K562 (cell line): ENCODE measurements around the gene PEX11B. TPM values are rescaled to one million over a fixed set of nuclear protein-coding genes. Genes with fewer than 3 reads are reported as not detected.

Source experiments
- BCL6 ChIP-seq: fragments of 250-450 bp; sonication (Bioruptor Pico); IDR thresholded peaks from 2 replicates; pipeline ENCODE4 v1.4.0; 2020
- ETS2 ChIP-seq: IDR thresholded peaks from 2 replicates; pipeline ENCODE4 v1.6.1; 2016; ENCODE audit warnings: borderline replicate concordance, missing genetic modification characterization, mild to moderate bottlenecking, moderate library complexity, missing compliant biosample characterization; ENCODE audit not compliant: poor library complexity, severe bottlenecking
- ETV1 ChIP-seq: fragments of 450-650 bp; conservative IDR thresholded peaks from 2 replicates; pipeline ENCODE4 v1.6.1; 2016; ENCODE audit warnings: missing genetic modification characterization, control low read depth, low read depth, missing compliant biosample characterization
- FOS ChIP-seq: IDR thresholded peaks from 3 replicates; pipeline ENCODE4 v1.6.1; 2011; ENCODE audit not compliant: insufficient read length; ENCODE audit errors: extremely low read depth
- JUND ChIP-seq, 2 experiments: IDR thresholded peaks; 2 replicates in 1 of 2; 3 replicates in 1 of 2; pipeline ENCODE4 v1.6.1; 2011; ENCODE audit warnings: borderline replicate concordance in 2 of 2, low read depth in 2 of 2, low read length in 2 of 2, improper control_type of control experiment in 1 of 2, missing biosample characterization in 1 of 2, missing genetic modification characterization in 1 of 2, missing genetic modification reagents in 1 of 2
- KLF16 ChIP-seq: IDR thresholded peaks from 2 replicates; pipeline ENCODE4 v1.6.1; 2016; ENCODE audit warnings: antibody characterized with exemption
- LARP7 ChIP-seq: fragments of 450-650 bp; IDR thresholded peaks from 2 replicates; pipeline ENCODE4 v1.6.1; 2016
- LCOR ChIP-seq: sonication (generic); formaldehyde crosslinking; IDR thresholded peaks from 2 replicates; pipeline ENCODE4 v1.8.0; 2022; ENCODE audit warnings: mild to moderate bottlenecking, missing genetic modification reagents
- OTX1 ChIP-seq: fragments of 450-650 bp; formaldehyde crosslinking; IDR thresholded peaks from 2 replicates; pipeline ENCODE4 v1.4.0; 2022; ENCODE audit warnings: mild to moderate bottlenecking
- POLR2H ChIP-seq: IDR thresholded peaks from 2 replicates; pipeline ENCODE4 v1.6.1; 2016; ENCODE audit warnings: missing genetic modification characterization, low read depth, mild to moderate bottlenecking, control low read depth, missing compliant biosample characterization, moderate library complexity
- SAFB2 ChIP-seq: fragments of 200-400 bp; formaldehyde crosslinking; IDR thresholded peaks from 2 replicates; pipeline ENCODE4 v1.6.1; 2018; ENCODE audit warnings: borderline replicate concordance, low read length, low read depth, moderate library complexity; ENCODE audit not compliant: severe bottlenecking
- SMAD1 ChIP-seq: fragments of 150-350 bp; IDR thresholded peaks from 2 replicates; pipeline ENCODE4 v1.6.1; 2014; ENCODE audit warnings: low read length, low read depth; ENCODE audit not compliant: partially characterized antibody
- ZNF134 ChIP-seq: fragments of 250-450 bp; sonication (Bioruptor Pico); conservative IDR thresholded peaks from 2 replicates; pipeline ENCODE4 v1.4.0; 2020
- polyA plus RNA-seq, 8 experiments: library from polyadenylated mRNA; depleted of rRNA in 4 of 8; stranded (reverse) in 5 of 8; unstranded in 3 of 8; fragments of >200 nt; fragmentation: Nextera tagmentation in 2 of 8; fragmentation: Illumina TruSeq in 1 of 8; extraction: Ambion mirVana in 2 of 8; extraction: Trizol in 1 of 8; gene quantifications; 2 replicates each; pipeline versions ENCODE4 v1.2.1 to v1.2.3, GENCODE V29; 2011 to 2014; ENCODE audit warnings: inconsistent platforms in 1 of 8, missing spikeins in 1 of 8
- total RNA-seq, 7 experiments: library from RNA; depleted of rRNA in 6 of 7; stranded (reverse); fragments of >200 nt in 6 of 7; fragmentation: Illumina TruSeq in 2 of 7; extraction: Trizol in 2 of 7; gene quantifications; 2 replicates each; pipeline versions ENCODE4 v1.2.1 to v1.2.3, GENCODE V29; 2011 to 2021; ENCODE audit warnings: low replicate concordance in 1 of 7
- TF ChIP-seq, protein P1 (sequence below): fragments of 200-400 bp; formaldehyde crosslinking; IDR thresholded peaks from 2 replicates; pipeline ENCODE4 v1.6.1; 2017; ENCODE audit warnings: mild to moderate bottlenecking, low read depth, low read length, moderate library complexity
- TF ChIP-seq, protein P2 (sequence below): fragments of 450-650 bp; formaldehyde crosslinking; IDR thresholded peaks from 2 replicates; pipeline ENCODE4 v1.4.0; 2022; ENCODE audit warnings: missing genetic modification characterization
- TF ChIP-seq, protein P3 (sequence below): sonication (generic); formaldehyde crosslinking; IDR thresholded peaks from 2 replicates; pipeline ENCODE4 v1.5.0; 2020; ENCODE audit warnings: missing genetic modification reagents
- TF ChIP-seq, protein P4 (sequence below): sonication (generic); formaldehyde crosslinking; IDR thresholded peaks from 2 replicates; pipeline ENCODE4 v1.8.1; 2023; ENCODE audit warnings: mild to moderate bottlenecking, missing genetic modification reagents
- TF ChIP-seq, protein P5 (sequence below): sonication (generic); formaldehyde crosslinking; IDR thresholded peaks from 2 replicates; pipeline ENCODE4 v1.8.1; 2023; ENCODE audit warnings: mild to moderate bottlenecking, missing genetic modification reagents

PEX11B gene
- total and polyA plus RNA-seq, 9 of the 15 experiments (the other 6 are each of a cell fraction or from before 2014, with no cell fraction given) = 13.2 to 60.0 (median 21.7) TPM

DNA sequence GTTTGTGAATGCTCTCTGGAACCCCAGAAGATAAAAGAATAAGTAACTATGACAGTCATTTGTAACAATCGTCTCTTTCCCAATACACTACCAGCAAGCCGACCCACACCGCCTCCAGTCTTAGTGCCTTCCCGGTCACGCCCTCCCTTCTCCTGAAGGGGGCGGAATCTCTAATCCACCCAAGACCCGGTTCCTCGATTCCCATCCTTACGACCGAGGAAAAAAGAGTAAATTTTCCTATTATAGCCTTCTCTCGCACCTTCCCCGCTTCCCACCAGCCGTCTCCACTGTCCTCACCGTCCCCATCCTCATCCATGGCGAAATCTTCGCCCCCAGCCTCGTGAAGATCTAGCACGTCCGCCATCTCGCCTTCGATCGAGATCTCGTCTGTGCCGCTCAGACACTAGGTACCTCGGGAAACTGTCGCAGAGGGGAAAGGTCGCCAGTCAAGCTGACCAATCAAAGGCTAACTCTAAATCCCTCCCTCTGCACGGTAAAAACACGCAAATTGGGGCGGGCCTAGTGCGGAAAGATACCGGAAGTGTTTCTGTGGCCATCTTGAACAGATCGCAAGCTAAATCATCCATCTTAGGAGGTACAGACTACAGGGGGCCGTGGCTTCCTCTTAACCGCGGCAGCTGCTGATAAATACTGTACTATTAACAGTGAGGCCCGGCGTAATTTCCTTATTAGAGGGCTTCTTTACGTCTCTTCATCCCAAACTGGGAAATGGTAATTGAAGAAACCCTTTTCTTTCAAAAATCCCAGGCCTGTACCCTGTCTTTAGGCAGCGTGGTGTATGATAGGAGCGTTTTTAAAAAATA is 8.8 kb upstream of the PEX11B start, which contains the start of gene RBM8A (continued):
- TF ChIP-seq JUND (IDR thresholded peaks at IDR 0.05; ENCODE audit: borderline replicate concordance, low read depth, low read length) = peak; percentile 26; the same call in 1 of the 2 replicates
- peak; percentile 59; the same call in 2 of the 3 replicates for TF ChIP-seq JUND (tag; IDR thresholded peaks at IDR 0.05; ENCODE audit: borderline replicate concordance, low read depth, low read length)
- TF ChIP-seq, protein P1, sequence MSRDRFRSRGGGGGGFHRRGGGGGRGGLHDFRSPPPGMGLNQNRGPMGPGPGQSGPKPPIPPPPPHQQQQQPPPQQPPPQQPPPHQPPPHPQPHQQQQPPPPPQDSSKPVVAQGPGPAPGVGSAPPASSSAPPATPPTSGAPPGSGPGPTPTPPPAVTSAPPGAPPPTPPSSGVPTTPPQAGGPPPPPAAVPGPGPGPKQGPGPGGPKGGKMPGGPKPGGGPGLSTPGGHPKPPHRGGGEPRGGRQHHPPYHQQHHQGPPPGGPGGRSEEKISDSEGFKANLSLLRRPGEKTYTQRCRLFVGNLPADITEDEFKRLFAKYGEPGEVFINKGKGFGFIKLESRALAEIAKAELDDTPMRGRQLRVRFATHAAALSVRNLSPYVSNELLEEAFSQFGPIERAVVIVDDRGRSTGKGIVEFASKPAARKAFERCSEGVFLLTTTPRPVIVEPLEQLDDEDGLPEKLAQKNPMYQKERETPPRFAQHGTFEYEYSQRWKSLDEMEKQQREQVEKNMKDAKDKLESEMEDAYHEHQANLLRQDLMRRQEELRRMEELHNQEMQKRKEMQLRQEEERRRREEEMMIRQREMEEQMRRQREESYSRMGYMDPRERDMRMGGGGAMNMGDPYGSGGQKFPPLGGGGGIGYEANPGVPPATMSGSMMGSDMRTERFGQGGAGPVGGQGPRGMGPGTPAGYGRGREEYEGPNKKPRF = no peak
- TF ChIP-seq, protein P2, sequence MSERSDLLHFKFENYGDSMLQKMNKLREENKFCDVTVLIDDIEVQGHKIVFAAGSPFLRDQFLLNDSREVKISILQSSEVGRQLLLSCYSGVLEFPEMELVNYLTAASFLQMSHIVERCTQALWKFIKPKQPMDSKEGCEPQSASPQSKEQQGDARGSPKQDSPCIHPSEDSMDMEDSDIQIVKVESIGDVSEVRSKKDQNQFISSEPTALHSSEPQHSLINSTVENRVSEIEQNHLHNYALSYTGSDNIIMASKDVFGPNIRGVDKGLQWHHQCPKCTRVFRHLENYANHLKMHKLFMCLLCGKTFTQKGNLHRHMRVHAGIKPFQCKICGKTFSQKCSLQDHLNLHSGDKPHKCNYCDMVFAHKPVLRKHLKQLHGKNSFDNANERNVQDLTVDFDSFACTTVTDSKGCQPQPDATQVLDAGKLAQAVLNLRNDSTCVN (CRISPR knock-in tag) = peak; percentile 54
- TF ChIP-seq, protein P3, sequence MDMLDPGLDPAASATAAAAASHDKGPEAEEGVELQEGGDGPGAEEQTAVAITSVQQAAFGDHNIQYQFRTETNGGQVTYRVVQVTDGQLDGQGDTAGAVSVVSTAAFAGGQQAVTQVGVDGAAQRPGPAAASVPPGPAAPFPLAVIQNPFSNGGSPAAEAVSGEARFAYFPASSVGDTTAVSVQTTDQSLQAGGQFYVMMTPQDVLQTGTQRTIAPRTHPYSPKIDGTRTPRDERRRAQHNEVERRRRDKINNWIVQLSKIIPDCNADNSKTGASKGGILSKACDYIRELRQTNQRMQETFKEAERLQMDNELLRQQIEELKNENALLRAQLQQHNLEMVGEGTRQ (CRISPR knock-in tag) = no peak
- peak; percentile 75; the same call in 1 of the 2 replicates for TF ChIP-seq OTX1 (CRISPR knock-in tag)
- no peak for TF ChIP-seq ZNF134
- TF ChIP-seq FOS = peak; percentile 33
- TF ChIP-seq, protein P4, sequence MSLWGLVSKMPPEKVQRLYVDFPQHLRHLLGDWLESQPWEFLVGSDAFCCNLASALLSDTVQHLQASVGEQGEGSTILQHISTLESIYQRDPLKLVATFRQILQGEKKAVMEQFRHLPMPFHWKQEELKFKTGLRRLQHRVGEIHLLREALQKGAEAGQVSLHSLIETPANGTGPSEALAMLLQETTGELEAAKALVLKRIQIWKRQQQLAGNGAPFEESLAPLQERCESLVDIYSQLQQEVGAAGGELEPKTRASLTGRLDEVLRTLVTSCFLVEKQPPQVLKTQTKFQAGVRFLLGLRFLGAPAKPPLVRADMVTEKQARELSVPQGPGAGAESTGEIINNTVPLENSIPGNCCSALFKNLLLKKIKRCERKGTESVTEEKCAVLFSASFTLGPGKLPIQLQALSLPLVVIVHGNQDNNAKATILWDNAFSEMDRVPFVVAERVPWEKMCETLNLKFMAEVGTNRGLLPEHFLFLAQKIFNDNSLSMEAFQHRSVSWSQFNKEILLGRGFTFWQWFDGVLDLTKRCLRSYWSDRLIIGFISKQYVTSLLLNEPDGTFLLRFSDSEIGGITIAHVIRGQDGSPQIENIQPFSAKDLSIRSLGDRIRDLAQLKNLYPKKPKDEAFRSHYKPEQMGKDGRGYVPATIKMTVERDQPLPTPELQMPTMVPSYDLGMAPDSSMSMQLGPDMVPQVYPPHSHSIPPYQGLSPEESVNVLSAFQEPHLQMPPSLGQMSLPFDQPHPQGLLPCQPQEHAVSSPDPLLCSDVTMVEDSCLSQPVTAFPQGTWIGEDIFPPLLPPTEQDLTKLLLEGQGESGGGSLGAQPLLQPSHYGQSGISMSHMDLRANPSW = peak; percentile 85; the same call in 1 of the 2 replicates
- TF ChIP-seq ETV1 (tag) = peak; percentile 52; the same call in 1 of the 2 replicates
- TF ChIP-seq LARP7 = peak; percentile 95
- no peak for TF ChIP-seq BCL6 (CRISPR knock-in tag)
- no peak for TF ChIP-seq KLF16
- no peak for TF ChIP-seq ETS2 (tag)
- peak; percentile 80 for TF ChIP-seq SMAD1
- TF ChIP-seq, protein P5, sequence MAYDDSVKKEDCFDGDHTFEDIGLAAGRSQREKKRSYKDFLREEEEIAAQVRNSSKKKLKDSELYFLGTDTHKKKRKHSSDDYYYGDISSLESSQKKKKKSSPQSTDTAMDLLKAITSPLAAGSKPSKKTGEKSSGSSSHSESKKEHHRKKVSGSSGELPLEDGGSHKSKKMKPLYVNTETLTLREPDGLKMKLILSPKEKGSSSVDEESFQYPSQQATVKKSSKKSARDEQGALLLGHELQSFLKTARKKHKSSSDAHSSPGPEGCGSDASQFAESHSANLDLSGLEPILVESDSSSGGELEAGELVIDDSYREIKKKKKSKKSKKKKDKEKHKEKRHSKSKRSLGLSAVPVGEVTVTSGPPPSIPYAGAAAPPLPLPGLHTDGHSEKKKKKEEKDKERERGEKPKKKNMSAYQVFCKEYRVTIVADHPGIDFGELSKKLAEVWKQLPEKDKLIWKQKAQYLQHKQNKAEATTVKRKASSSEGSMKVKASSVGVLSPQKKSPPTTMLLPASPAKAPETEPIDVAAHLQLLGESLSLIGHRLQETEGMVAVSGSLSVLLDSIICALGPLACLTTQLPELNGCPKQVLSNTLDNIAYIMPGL (CRISPR knock-in tag) = peak; percentile 73
- peak; percentile 97 for TF ChIP-seq POLR2H (tag)
- TF ChIP-seq LCOR (CRISPR knock-in tag) = peak; percentile 91
- no peak for TF ChIP-seq SAFB2
